Measurements from ENCODE around the gene APBA2.

APBA2 gene

DNA sequence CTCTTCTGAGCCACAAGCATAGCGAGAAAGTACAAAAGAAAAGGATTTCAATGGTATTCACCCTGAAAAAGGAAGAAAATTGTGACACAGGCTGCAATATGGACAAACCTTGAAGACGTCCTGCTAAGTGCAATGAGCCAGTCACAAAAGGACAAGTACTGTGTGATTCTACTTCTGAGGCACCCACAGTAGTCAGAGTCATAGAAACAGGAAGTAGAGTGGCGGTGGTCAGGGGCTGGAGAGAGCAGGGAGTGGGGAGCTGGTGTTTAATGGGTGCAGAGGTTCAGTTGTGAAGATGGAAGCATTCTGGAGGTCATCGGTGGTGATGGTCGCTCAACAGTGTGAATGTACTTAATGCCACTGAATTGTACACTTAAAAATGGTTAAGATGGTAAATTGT is 180.5 kb downstream of the APBA2 start:
- DNase-seq = no peak

DNA sequence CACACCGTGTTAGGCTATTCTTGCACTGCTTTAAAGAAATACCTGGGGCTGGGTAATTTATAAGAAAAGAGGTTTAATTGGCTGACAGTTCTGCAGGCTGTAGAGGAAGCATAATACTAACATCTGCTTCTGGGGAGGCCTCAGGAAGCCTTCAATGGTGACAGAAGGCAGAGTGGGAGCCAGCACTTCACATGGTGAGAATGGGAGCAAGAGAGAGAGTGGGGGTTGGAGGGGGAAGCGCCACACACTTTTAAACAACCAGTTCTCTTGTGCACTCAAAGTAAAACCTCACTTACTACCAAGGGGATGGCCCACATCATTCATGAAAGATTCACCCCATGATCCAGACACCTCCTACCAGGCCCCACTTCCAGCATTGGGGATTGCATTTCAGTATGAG is 181.1 kb downstream of the APBA2 start:
- DNase-seq = no peak

DNA sequence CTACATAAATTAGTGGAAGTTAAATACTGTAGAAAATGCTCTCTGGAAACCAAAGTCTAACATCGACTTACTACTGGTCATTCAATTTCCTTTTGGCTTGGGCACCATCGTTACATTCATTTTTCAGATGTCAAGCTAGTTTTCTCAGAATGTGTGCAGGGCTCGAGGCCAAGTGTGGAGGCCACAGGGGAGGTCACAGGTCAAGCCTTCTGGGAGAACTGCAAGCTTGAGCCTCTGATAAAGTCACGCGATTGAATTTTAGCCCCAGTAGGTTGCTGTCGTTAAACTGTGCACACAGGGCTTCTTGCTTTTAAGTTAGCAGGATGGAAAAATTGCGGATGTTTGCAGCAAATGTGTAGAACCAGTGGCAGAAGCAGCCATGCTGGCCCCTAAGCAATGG is 182.2 kb downstream of the APBA2 start:
- no peak for DNase-seq

DNA sequence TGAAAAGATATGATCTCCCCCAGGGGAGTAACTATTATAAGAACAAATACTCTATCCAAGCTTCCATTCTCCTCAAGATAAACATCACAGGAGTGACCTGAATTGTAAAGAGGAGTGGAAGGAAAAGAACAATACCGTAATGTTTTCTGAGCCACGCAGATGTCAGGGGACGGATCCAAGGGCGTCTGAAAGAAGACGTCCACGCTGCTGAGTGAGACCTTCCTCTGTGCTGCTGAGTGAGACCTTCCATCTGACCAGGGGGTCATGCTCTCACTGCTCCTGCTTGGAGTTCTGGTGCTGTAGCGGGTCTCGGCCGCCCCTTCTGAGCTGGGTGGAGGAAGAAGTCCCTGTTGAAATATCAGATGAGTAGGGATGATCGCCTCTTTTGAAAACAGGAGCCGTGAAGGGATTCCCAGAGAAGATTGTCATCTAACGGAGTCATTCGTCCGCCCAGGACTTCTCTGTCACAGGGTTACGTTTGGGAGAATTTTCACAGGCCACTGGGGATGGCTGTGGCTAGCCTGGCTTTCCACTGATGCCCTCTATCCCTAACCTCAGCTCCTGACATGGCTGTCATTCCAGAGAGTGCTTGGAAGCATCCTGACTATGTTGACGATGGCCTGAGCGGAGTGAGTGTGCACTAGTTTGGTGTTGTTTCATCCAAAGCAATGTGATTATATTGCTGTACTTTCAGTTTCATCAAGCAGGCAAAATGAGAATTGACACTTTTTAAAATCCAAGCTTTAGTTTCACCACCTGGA is 184.9 kb downstream of the APBA2 start:
- no peak for DNase-seq

DNA sequence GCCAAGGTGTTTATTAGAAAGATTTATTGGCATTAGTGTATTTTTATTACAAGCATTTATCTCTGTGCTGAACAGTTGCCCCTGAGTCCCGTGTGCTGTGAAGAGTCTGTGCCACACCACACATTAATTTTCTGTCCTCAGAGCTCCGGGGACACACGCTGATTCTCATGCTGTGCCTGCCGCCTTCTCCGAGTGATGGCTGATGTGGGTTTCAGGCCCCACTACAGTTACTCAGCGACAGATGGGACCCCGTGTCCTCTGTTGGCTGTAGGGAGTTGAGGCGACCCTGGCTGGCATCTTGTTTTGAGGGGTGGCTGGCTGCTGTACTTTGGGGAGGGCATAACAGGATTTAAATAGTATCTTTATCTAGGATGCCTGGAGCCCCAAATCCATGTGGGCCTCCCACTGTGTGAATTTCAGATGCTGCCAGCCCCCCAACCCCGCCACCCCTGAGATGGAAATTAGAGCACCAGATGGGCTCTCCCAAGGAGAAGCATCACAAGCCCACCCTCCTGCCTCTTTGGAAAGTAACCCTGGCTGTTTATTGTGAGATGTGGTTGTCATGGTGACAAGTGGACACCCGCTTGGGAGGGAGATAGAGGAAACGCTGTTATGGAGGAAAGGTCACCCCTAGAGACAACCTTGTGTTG is 185.6 kb downstream of the APBA2 start:
- no peak for DNase-seq

DNA sequence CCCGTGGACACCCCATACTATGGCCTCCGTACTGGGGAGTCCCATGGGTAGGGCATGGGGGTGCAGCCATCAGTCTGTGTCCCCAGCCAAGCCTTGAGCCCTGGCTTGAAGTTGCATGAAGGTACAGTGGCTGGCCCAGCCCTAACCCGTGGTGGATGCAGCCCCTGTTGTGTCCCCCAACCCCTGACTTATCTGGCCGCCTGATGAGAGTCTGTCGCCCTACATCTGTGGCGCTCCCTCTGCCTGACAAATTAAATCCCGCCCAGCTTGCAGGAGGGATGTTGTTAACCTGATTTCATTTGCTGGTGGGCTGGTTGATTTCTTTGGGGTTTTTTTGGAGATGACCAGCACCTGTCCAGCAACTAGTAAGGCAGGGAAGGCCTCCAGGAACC is 186.1 kb downstream of the APBA2 start:
- DNase-seq = no peak

DNA sequence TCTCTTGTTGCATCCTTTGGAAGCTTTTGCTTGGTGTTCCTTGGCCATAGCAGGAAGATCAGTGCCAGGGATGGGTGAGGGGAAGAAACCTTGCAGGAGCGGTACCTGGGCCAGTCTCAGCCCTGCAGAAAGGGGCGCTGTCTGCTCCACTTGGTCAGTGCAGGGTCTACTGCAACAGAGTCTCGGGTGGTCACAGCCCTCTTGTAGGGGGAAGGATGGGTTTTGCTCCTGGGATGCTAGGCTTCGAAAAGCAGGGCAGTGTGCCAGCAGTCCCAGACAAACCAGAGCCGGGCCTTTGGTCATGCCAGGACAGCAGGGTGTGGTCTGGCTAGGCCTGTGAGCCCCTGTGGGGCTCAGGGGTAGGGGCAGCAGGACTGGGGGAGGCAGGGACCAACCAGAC is 186.7 kb downstream of the APBA2 start:
- no peak for DNase-seq

DNA sequence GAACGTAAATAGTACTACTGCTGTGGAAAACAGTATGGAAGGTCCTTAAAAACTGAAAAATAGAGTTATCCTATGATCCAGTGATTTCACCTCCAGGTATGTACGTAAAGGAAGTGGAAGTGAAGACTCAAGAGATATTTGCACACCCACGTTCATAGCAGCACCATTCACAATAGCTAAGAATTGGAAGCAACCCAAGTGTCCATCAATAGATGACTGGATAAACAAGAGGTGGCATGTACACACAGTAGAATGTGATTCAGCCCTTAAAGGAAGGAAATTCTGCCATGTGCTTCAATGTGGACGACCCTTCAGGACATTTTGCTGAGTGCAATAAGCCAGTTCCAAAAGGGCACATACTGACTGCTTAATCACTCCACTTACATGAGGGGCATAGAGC is 188.3 kb downstream of the APBA2 start:
- no peak for DNase-seq

DNA sequence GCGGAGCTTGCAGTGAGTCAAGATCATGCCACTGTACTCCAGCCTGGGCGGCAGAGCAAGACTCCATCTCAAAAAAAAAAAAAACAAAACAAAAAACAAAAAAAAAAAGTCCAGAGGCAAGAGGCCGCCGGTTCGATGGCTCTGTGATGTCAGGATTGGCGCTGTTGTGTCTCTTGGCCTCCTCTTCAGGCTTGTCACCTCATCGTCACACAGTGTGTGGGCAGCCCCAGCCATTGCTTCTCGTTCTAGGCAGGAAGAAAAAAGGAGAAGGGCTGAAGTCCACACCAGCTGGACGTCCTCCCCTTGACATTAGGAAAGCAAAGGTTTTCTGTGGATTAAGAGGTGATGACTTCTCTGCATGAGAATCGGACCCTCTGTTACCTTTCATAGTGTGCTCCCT is 192.8 kb downstream of the APBA2 start:
- no peak for DNase-seq

DNA sequence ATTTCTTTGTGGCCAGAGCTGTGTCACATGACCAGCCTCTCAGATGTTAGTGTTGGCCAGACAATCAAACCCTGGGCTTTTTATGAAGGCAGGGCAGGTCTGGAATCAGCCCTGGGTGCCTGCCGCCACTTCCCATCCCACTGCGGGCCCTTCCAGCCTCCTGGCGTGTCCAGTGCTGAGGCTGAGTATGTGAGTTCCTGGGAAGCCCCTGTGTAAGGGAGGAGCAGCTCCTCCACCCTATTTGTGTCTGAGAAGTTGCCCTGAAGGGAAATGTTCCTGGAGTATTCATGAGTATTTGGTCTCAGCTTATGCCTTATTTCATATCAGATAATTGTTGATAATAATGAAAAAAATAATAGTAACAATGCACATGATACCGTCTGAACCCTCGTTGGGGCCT is 193.7 kb downstream of the APBA2 start:
- DNase-seq = no peak

DNA sequence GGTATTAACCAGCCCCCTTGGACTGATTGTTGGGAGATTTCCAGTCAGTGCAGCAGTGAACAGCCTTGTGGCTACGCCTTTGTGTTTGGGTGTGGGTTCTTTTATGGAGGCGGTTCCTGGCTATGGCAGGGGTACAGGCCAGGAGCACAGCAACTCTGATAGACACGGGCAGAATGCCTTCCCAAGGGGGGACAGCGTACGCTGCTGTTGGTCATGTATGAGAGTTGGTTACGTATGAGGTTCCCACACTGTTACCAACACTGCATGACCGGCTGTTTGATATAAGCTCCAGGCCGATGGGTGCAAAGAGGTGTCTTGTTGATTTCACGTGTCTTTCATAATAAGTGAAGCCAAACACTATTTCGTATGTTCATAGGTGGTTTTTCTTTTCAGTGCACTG is 196.0 kb downstream of the APBA2 start:
- DNase-seq = no peak

DNA sequence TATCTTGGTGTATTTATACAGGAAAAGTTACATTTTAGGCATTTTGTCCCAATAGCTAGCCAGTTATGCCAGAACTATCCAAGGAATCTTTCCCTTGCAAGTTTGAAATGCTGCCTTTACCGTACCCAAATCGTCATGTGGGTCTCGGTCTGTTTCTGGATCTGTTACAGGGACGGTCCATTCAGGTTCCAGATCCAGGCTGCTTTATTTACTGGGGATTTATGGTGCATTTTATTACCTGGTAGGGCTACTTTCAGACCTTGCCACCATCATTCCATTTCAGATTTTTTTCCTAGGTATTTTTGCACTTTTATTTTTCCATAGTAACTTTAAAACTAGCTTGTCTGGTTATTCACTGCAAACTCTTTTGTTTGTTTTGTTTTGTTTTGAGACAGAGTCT is 197.4 kb downstream of the APBA2 start:
- no peak for DNase-seq

DNA sequence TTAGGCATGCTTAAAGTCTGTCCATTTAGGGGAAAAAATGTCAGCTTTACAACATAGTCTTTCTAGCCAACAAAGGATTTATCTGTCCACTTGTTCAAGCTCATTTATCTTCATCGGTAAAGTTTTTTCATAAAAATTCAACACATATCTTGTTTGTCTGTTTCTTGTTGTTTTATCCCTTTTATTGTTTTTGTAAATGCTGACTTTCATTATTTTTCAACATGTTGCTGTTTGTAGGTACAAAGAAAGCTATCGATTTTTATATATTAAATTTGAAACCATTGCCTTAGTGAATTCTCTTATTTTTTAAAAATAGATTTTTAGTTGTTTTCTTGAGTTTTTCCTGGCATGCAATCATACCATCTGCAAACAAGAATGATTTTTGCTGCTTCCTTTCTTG is 198.1 kb downstream of the APBA2 start:
- DNase-seq = no peak

DNA sequence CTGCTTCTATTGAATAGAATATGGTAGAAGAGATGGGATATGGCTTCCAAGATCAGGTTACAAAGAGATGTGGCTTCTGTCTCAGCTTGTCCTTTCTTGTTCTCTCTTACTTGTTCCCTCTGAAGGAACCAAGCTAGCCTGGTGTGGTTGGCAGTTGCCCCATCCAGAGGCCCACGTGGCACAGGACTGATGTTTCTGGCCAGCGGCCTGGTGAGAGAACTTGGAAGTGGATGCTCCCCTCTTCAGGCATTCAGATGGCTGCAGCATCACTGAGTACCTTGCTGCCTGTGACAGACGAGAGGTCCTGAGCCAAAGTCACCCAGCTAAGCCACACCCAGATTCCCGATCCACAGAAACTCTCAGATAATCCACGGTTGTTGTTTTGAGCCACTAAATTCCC is 200.2 kb downstream of the APBA2 start:
- no peak for DNase-seq

DNA sequence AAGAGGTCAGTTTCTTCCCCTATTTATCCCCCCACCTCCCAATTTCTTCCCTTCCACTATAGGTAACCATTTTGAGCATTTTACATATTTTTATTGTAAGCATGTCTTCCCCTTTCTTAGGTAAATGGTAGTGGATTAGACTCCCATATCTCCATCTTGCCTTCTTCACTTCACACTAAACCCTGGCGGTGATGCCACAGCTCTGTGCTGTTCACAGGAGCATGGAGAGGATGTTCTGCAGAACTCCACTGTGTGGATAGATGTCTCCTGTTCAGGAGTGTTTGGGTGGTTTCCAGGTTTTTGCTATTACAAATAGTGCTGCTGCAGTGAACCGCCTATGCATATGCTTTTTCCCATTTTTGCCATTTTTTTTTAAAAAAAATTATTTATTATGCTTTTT is 201.1 kb downstream of the APBA2 start:
- DNase-seq = no peak

DNA sequence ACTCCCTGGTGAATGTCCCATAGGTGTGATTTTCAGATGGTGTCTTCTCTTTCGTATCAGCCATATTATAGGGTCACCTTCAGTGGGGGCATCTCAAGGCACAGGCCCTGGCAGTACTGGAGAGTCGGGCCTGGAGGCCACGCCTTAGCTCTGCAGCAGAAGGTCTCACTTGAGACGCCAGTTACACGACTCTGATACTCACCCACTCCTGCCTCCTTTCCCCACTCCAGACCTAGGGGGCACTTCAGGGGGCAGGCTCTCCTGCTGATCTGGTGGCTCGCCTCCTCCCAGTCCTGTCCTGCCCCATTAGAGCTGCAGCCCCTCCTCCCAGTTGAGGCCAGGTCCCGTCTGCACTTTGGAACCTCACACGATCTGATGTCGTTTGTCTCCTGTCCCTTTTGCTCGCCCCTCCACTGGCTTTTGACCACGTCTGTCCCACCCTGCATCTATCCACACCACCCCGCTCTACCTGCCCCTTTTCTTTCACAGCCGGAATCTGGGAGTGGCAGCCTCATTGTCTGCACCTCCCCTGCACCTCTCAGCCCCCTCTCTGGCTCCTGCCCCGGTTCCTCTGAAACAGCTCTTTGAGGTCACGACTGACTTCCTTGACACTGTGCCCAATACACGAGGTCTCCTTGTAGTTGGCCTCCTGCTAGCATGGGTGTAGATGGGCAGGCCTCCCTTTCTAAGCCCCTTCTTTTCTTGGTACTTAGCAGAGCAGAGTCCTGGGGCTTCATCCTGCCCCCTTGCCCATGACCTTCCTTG is 201.9 kb downstream of the APBA2 start:
- DNase-seq = no peak

DNA sequence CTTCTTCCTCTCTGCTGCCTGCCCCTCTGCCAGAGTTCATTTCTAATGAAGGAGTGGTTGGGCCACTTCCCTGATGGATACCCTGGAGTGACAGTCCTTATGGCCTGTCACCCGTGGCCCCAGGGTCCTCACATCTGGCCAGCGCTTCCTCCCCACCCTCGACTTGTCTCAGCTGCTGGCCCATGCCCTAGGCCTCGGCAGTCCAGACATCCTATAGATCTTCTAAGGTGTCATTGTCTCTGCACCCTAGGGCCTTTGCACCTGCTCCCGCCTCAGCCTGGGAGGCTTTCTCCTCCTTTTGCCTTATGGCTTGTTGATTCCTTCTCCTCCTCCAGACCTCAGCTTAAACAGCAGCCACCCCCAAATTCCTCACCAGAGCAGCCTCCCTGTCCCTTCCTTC is 202.9 kb downstream of the APBA2 start:
- DNase-seq = no peak

DNA sequence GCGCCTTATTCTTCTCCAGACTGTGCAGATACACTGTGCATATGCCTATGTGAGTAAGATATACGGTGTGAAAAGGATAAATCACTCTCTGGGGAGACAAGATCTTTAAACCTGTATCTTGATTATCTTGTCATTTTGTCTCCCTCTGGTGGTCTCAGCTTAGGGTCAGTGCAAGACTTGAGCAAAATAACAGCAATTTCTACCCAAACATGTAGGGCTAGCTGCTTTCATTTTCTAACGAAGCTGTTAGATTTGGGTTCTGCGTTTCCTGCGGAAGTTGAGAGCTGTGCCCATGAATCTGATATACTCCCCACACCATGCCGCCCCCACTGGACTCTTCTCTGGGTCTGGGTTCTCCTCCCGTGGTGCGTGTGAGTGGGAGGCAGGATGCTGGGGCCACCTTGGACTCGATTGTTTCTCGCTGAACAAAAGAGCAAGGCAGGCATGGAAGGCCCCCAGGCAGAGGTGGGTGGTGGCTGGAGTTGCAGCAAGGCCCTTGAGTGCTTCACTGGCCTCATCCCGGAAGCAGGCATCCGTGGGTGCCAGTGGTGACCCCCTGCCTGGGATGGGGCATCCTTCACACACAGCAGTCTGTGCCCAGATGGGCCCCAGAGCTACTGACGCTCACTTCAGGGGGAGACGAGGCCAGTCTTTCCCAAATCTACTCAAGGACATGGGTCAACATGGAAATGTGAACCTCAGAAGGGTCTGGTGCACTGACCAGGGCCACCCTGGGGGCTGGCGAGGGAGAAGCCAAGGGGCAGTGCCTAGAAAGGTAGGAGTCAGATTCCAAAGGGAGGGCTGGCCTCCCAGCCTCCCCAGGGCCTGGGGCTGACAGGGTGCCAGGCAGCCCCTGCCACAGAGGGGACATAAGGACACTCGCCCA is 204.2 kb downstream of the APBA2 start:
- DNase-seq = peak; percentile 12

DNA sequence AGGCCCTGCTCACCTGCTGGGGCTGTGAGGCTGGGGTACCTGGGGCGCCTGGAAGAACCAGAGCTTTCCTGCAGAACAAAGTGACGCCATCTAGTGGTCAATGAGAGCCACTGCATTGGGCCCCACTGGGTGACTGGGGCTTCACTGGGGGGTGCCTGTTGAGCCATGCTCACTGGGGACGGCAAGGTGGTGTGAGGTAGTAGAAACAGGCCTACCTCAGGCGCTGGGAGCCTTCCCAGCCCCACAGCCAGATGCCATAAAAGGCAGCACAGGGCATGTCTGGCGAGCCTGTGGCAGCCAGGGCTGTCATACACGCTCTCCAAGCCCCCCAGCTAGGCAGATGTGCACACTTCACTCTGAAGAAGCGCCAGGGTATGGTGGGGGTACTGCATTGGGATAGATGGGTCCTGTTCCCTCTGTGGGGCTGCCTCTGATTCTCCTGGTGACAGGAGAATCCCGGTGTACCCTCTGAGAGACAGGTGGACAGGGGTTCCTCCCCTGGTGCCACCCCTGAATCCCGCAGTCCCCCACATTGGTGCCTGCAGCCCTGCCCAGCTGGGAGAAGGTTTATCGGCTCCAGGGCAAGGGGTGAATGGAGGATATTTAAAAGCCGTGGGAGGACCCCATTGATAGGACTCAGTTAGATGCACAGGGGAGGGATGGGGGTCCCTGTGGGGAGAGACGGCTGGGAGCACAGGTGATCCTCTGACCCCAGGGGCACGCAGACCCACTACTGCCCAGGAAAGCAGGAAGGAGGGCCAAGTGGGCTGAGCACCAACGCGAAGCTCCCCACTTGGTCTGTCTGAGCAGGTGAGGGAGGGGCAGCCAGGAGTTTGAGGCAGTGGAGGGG is 205.1 kb downstream of the APBA2 start:
- no peak for DNase-seq

DNA sequence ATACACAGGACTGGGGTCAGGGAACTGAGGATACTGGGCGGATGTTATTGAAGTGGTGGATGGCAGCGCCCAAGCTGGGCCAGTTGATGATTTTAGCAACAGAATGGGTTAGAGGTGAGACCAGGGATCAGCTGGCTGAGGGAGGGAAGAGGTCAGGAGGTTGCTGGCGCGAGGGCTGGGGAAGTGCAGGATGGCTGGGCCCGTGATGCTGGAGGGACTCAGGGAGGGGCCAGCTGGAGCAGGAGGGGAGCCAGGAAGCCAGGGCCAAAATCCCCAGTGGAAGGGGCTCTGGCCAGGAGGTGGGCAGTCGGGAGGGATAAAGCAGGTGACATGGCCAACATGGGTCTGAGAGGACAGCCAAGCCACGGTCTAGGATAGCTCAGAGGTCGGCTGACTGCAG is 205.9 kb downstream of the APBA2 start:
- no peak for DNase-seq

DNA sequence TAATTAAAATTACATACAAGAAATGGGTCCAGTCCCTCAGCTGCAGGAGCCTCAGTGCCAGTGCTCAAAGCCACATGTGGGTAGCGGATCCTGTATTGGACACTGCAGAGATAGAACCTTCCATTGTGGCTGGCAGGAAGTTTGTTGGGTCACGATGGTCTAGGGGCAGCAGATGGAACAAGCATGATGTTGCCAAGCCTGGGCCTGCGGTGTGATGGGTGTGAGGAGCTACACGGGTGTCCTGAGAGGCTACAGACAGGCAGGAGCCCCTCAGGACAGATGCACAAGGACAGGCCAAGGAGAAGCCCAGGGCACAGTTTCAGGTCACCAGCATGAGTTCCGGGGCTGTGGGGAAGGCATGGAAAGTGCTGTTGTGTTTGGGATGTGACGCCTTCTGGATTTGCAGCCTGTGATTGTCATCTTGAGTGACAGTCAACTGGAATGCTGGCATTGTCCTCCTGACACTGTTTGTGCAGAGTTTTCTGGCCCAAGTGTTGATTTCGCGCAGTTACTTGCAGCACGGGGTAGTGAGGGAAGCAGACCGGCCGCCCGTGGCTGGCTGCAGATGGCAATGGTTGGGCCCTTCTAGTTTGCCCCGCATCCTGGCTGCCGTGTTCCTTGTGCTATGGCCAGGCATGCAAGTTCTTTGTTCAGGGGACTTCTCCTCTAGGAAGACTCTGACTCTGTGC is 206.7 kb downstream of the APBA2 start:
- DNase-seq = no peak

DNA sequence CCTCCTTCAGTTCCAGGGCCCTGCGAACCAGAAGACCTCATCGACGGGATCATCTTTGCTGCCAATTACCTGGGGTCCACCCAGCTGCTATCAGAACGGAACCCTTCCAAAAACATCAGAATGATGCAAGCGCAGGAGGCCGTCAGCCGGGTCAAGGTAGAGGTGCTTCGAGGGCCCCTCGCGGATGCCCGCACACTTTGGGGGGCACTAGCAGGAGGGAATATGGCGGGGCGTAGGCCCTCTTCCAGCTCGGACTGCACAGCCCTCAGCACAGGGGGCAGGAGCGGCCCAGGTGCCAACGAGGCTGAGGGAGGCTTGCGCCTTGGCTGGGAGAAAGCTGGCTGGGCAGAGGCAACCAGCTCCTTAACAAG is 207.3 kb downstream of the APBA2 start:
- DNase-seq = no peak
